ENCODE data around the gene SH3RF3. TPM values are rescaled to one million over a fixed set of nuclear protein-coding genes. Genes with fewer than 3 reads are reported as not detected.

The SH3RF3 gene
- total and polyA plus RNA-seq, 9 of the 15 experiments (the other 6 are each of a cell fraction or from before 2014, with no cell fraction given) = 0.02 TPM; not detected in 8

DNA sequence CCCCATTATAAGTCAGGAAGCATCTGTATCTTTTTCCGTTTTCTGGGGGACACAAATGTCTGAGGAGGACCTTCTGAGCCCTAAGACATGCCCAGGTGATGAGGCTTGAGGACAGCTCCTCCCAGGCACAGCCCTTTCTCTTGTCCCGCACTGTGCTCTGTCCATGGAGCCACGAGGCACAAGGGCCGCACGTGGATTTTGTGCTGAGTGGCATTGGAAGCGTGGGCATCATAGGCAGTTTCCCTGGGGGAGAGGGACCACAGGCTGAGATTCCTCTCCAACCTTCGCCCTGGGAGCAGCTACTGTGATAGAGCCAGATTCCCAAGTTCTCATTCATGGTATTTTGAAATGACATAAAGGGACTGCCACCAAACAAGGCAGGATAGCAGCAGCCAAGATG lies 139.9 kb downstream of the SH3RF3 start:
- no peaks in the 10 kb centered on the region for H3K9me1 ChIP-seq (ENCODE audit: control insufficient read depth, insufficient read depth, low read length)
- no peak overlapping the region for H3K4me3 ChIP-seq
- POLR2A ChIA-PET = no interaction called here
- WGBS (ENCODE audit: insufficient coverage, low coverage, missing lambda C conversion rate) = 16% methylated on average over 7 of the region's 7 CpGs
- DNase-seq (ENCODE audit: extremely low read depth in 1 of 4, low spot score in 3 of 4) = no peak
- no peaks in the 10 kb centered on the region for H3K79me2 ChIP-seq (ENCODE audit: control insufficient read depth, insufficient read depth, low read length)
- no peak overlapping the region for H3K27ac ChIP-seq (ENCODE audit: extremely low read depth, low read depth, low read length)
- H3K36me3 ChIP-seq (ENCODE audit: control insufficient read depth, insufficient read depth, low read length) = no peaks in the 10 kb centered on the region
- no peak overlapping the region for H3K4me2 ChIP-seq (ENCODE audit: insufficient read depth, low read length)
- no peak for FAIRE-seq
- no peak overlapping the region for H2AFZ ChIP-seq (ENCODE audit: low read depth, low read length)
- BruUV-seq (replicated peaks) = no TSS peak
- H3K27me3 ChIP-seq (ENCODE audit: control insufficient read depth in 2 of 2, insufficient read depth in 2 of 2, low read length in 2 of 2) = peaks cover 6 to 58% of the 10 kb centered on the region in 2 experiments; a peak in 4 of 5 replicates
- CTCF ChIA-PET (ENCODE audit: low intra/inter-chr PET ratio) = no interaction called here
- no peaks in the 10 kb centered on the region for H3K9me3 ChIP-seq (replicated peaks; ENCODE audit: control insufficient read depth, insufficient read depth, low read depth, low read length)
- H4K20me1 ChIP-seq (replicated peaks; ENCODE audit: control insufficient read depth, insufficient read depth, low read length) = 0 out of 2 replicates have a peak, but pooled peaks cover 2% of the 10 kb centered on the region
- intact Hi-C loops (cut with micrococcal nuclease) (no loop called here), in situ Hi-C loops (cut with MboI) (no loop called here)
- ATAC-seq = no peak
- no peaks in the 10 kb centered on the region; a peak in 2 of 5 replicates for H3K4me1 ChIP-seq (replicated peaks in 1 of 2; ENCODE audit: control insufficient read depth in 2 of 2, insufficient read depth in 2 of 2, low read length in 2 of 2)
- no peak overlapping the region for H3K9ac ChIP-seq (ENCODE audit: insufficient read depth in 1 of 2, low read depth in 2 of 2, low read length in 2 of 2)
- no peak for TF ChIP-seq SMAD1 (IDR thresholded peaks at IDR 0.05; ENCODE audit: low read depth, low read length, partially characterized antibody)
- no peak for TF ChIP-seq ZNF395 (CRISPR knock-in tag; IDR thresholded peaks at IDR 0.05)
- no peak for TF ChIP-seq GABPA (tag; conservative IDR thresholded peaks at IDR 0.05; ENCODE audit: low read depth)
- TF ChIP-seq FOXO4 (CRISPR knock-in tag; IDR thresholded peaks at IDR 0.05) = no peak
- no peak for TF ChIP-seq SREBF1 (IDR thresholded peaks at IDR 0.05; ENCODE audit: borderline replicate concordance, low read depth, low read length)
- TF ChIP-seq NFE2 (IDR thresholded peaks at IDR 0.05; ENCODE audit: low read depth) = no peak
- no peak for TF ChIP-seq STAT6 (CRISPR knock-in tag; IDR thresholded peaks at IDR 0.05)
- no peak for TF ChIP-seq YBX1 (IDR thresholded peaks at IDR 0.05)
- no peak for TF ChIP-seq NFXL1 (CRISPR knock-in tag; IDR thresholded peaks at IDR 0.05)
- TF ChIP-seq ZNF217 (CRISPR knock-in tag; IDR thresholded peaks at IDR 0.05) = no peak
- TF ChIP-seq EGR1 (conservative IDR thresholded peaks at IDR 0.05) = no peak
